Stimulated activated CD4-positive, alpha-beta T cell treated with anti-CD3 and anti-CD28 coated beads, Interleukin-1b, Interleukin-23, amount 100 ng/mL, for 4 hours (primary cell): ENCODE results near the gene RETREG1.
"Not testable (repeated sequence)": the region's sequence is repeated elsewhere in the genome, so short reads cannot be mapped to it uniquely, and the experiment has no call there.

Experiments
- DNase-seq, 2 donors: peaks; one replicate each; pipeline ENCODE4 v3.0.0-alpha.2; 2020; ENCODE audit warnings: low read depth in 2 of 2

Gene RETREG1

DNA sequence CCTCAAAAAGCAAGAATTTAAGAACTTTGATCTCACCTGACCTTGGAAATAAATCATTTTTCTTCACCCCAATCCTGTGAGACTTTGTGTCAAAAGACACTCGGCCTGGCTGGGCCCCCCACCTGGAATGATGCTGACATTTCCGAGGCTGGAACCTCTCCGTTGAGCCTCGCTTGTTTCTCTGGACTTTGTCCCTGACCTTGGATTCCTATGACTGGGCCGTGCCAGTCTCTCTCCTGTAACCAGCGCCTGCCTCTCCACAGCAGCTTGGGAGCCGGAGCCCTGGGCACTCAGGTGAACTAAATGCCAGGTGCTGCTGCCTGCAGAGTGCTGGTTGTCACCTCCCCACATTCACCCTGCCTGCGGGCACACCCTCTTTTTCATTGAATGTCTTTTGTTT is 62.7 kb downstream of the RETREG1 start:
- DNase-seq: no peak

DNA sequence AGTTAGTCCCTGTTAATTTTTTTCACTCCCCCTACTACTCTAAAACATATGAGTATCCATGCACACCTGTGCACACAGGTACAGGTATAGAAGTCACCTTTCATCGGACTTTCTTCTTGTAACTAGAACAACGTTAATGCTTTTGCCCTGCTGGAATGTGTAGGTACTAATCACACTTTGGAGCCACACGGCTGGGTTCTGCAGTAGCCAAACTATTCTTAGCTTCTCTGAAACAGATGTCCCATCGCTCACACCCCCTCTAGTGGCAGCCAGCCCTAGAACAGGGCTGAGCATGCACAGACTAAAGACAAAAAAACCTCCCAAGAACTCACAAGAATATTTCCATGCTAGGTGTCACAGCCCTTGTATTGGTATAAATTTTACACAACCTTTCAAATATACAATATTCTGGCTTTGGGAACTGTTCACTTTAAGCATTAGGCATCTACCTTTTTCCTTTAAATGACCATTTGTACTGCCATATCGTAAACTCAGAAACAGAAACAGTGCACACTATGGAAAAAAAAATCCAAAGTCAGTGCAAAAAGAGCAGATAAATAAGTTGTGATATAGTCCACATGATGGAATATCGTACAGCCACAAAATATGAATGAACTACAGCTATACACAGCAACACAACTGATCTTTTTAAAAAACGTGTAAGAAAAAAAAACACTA is 64.0 kb downstream of the RETREG1 start:
- DNase-seq: peak; percentile 30 to 46

DNA sequence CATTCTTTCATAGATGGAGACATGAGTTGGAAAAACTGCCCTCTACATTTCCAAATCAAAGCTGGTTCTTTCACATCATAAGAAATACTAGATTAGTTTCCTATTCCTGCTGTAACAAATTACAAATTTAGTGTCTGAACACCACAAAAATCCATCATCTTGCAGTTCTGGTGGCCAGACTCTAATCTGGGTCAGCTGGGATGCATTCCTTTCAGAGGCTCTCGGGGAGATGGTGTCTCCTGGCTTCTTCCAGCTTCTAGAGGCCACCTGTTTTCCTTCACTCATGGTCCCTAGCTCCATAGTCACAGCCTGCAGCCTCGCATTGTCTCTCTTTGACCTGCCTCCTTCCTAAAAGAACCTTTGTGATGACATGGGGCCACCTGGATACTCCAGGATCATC is 65.2 kb downstream of the RETREG1 start:
- no peak for DNase-seq

DNA sequence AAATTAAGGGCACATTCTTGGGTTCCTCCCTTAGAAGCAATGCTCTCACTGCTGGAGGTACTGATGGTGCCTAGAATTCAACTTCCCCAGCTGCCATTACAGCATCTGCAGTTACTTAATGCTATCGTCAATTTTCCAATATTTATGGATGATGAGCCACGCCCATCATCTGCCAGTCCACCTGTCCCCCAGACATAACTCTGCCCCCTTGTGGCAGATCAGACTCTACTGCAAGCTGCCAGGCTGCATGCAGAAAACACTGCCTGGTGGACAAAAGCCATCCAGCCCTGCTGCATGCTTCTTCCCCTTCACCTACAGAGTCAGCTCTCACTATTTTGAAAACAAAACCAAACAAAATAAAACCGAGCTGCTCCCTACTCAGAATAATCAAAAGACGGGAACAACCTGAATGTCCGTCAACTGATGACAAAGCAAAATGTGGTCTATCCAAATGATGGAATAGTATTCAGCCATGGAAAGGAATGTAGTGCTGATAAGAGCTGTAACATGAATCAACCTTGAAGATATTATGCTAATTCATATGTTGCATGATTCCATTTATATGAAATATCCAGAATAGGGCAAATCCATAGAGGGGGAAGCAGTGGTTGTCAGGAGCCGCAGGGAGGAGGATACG is 66.4 kb downstream of the RETREG1 start:
- peak in 1 of 2 donors; percentile 2 for DNase-seq

DNA sequence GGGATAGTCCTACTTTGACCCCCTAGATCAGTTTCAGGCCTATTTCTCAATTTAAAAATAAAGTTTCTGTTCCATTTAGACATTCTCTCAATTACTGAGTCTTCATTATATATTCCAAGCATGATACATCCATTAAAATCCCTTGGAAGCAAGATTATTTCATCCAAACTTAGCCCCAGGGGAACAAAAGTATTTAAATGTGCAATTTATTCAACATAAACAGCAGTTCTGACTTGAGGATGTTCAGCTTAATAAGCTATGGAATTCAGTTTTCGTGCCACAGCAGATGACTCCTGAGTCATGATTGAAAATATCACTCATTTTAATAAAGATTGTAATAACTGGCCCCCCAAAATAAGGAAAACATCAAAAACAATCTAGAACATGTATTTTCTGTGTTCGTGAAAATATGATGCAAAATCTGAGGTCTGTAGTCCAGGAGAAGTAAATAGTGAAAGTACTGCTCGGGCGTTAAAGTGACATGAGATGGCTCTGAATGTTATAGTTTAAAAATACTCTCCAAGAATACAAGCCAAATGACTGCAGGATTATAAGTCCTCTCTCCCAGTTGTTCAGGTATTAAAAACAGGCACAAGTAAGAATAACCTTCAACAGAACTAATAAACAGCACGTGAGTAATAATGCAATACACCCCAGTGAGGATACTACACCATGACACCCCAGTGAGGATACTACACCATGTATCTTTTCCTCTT is 67.1 kb downstream of the RETREG1 start:
- no peak for DNase-seq

DNA sequence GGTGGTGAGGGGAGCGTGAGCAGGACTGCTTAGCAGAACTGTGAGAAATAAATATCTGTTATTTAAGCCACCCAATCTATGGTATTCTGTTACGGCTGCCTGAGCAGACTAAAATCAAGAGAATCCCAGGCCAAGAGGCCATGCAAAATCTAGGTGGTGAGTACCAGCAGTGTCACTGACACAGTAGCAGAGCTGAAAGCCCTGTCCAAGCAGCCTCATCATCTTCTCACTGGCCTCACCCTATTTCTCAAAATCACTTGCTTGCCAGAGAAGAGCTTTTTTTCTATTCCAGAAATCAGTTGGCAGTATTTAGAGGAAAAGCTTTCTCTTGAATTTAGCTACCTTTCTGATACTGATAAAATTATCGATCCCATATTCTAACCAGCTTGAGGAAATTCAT is 68.0 kb downstream of the RETREG1 start:
- no peak for DNase-seq

DNA sequence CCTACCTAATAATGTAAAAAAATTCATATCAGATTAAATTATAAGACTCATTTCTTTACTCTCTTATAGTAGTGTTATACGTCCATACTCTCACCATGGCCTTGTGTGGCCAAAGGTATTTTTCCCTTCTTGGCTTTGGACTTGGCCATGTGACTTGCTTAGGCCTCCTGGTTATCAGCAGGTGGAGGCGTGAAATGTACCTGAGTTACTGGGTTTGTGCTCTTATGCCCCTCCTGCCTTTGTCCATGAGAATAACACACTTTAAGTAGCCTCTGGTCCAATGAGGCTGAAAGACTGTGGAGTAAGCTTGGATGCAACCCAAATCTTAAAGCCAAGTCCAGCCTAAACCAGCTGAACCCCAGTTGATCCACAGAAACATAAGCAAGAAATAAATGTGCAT is 68.7 kb downstream of the RETREG1 start:
- DNase-seq: no peak

DNA sequence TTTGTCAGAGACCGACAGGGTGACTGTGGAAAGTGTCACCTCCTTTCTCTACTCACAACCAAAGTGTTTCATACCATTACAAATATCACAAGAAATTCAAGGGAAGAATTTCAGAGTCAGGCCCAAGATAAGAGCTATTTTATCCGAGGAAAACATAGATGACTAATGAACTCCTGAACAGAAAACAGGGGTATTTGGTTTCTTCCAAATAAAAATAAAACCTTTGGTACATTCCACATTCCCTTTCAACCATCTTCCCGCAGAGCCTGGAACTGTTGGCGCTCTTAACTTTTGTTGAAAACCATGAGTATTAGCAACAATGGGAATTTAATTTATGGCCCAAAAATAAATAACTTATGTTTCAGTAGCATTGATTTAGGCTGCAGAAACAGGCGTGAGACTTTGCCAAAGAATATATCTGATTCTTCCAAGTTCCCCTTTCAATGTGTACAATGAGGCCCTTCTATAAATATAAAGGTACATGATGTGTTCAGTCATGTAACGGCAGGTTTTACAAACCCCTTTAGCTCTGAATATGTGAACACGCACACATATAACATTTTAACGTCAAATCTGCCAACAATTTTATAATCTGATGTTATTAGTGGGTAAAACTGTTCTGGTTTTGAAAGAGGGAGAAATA is 69.5 kb downstream of the RETREG1 start:
- no peak for DNase-seq

DNA sequence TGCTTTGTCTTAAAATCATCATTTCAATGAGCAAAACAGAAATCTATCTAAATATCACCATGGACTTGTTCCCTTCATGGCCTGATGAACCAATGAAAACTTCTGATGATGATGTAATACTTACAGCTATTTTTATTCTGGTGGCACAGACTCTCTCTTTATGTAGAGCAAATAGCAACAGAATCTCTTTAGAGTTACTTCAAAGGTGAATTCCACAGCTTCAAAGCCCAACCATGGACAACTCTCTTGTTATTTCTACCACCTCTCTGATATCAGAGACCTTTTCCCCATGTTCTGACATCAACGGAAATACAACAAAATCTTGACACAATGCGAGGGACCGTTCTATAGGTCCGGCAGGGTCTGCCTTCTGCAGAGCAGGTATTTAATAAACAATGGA is 70.1 kb downstream of the RETREG1 start:
- DNase-seq: no peak

DNA sequence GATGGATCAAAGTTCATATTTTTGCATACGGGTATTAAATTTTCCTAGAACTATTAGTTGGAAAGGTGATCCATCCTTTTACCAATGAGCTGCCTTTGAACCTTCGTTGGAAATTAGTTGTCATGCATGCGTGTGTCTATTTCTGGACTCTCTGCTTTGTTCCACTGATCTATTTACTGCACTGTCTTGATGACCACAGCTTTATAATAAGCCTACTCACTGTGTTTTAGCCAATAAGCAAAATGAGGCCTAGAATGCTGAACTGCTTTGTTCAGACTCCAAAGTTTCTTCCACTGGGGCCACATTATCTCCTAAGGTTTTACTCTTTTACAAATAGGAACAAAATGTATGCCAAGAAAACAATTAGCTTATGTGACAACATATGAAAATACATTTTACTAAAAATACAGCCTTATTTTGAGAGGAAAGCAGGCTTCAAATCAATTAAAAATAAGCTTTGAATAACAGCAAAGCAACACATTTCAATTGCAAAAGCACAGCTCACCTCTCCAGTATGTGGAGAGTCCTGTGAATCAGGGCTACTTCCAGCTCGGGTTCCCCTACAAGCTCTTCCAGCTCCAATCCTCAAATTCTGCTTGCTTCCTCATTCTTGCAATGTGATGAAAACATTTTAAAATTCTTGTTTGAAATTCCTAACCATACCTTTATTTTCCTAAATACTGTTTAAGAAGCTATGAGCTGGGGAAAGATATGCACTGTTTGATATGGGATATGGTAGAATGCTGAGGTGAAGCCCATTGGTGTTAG is 72.0 kb downstream of the RETREG1 start:
- no peak for DNase-seq

DNA sequence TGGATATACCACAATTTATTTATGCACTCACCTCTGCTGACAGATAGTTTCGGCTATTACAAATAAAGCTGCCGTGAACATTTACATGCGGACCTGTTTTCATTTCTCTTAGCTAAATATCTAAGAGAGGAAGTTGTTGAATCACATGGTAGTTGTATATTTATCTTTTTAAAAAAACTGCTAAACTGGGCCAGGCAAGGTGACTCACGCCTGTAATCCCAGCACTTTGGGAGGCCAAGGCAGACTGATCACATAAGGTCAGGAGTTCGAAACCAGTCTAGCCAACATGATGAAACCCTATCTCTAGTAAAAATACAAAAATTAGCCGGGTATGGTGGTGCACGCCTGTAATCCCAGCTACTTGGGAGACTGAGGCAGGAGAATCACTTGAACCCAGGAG is 73.6 kb downstream of the RETREG1 start:
- DNase-seq: not testable (repeated sequence)

DNA sequence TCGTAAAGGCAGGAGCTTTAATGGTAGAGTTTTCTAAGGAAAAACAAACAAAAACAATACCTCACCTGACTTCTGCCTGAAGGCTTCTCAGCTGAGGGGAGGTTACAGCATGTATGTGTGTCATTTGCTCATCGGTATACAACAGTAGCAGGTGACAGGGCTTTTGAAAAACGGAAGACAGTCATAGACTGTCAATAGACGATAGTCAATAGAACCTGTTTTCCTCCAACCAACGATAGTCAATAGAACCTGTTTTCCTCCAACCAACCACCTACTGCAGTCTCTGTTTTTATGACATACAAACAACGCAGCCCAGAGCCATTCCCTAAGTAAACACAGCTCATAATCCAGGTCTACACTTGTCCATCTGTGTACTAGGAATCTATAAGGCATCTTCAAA is 74.6 kb downstream of the RETREG1 start:
- DNase-seq: no peak

DNA sequence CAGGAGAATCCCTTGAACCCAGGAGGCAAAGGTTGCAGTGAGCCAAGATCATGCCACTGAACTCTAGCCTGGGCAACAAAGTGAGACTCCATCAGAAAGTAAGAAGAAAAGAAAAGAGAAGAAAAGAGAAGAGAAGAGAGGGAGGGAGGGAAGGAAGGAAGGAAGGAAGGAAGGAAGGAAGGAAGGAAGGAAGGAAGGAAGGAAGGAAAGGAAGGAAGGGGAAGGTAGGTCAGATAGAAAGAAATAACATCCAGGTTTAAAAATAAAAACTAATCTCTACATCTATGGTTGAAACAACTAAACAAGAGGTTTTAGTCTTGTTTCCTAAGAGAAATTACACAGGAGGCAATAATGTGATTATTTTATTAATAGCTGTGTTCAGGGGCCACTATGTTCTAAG is 75.2 kb downstream of the RETREG1 start:
- not testable (repeated sequence) for DNase-seq

DNA sequence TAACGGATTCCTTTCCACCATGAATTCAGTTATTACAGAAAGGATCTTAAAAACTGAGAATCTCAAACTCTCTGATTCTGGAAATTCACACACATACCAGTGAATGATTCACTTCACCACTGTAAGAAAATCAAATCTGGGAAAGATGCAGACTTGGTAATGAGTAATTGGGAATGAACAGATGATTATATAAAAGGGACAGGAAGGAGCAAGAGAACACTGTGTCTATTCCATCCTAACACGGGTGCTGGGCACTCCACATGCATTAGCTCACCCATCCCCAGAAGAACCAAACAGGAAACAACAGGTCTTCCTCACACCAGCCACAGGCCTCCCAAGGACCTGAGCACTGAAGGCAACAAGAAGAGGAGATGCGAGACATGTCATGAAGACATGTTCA is 76.4 kb downstream of the RETREG1 start:
- DNase-seq: no peak

DNA sequence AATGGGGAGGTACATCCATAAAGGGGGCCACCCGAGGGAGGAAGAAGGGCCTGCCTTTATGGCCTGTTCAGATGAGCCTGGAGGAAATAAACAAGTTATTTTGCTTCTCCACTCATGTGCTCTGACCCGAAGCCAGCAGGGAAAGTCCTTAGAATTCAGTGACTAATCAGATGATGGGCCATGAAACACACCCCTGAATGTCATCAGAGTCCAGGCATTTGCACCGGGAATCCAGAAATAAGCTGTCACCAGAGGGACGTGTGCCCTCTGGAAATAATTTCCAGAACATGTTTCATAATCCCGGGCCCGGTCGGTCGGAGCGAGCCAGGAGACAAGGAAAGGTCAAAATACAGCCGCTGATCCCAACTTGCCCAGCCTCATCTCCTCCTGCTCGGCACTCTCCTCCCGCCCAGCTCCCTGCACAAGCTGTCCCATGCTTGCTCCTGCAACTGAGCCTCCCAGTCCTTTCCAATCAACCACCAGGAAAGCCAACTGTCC is 77.6 kb downstream of the RETREG1 start:
- DNase-seq: no peak

DNA sequence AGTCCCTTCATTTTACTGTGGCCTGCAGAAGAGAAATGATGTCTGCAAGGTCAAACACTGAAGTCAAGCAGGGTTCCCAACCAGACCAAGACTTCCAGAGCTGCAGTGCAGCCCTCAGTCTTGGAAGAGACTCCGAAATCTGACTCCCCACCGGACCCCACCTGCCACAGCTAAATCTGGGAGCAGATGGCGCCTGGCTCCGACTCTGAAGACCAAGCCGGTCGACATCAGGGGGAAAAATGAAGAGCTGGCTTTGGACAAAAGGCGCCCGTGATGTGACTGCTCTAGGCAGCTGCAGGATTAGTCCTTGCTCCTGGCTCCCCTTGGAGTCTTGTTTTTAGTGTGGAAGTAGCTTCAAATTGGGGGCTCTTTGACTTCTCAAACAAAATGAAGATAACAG is 78.8 kb downstream of the RETREG1 start:
- DNase-seq: no peak

DNA sequence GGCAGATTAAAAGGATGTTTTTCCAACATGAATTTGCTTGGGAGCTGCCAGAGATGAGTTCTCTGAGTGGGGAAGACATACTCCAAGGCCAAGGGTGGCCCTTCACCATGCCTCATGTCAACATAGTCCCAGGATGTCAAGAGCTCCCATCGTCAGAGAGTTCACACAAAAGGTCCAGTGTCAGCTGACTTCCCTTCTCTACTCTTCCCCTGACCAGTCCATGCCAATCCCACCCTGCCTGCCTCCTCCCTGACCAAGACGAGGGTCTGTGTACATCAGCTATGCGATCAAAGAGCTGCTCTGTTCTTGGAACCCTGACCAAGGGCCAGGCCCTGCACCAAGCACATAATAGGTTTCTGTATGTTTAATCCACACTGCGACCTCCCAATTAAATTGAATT is 80.0 kb downstream of the RETREG1 start:
- DNase-seq: no peak

DNA sequence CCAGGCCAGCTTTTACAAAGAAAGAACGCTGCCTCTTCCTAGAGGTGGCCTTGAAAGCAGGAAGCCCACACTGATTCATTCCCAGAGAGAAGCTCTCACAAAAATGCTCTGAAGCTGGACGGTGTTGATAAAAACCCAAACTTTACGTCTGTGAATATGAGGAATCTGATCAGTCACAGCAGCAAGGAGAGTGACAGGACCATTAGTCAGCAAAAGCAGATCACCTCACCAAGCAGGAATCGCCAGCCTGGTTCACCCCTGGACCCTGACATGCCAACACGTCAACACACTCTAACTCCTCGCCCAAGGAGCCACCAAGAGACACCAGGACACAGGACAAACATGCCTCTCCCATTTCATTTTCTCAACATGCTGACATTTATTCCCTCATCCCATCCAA is 80.6 kb downstream of the RETREG1 start:
- DNase-seq: no peak

DNA sequence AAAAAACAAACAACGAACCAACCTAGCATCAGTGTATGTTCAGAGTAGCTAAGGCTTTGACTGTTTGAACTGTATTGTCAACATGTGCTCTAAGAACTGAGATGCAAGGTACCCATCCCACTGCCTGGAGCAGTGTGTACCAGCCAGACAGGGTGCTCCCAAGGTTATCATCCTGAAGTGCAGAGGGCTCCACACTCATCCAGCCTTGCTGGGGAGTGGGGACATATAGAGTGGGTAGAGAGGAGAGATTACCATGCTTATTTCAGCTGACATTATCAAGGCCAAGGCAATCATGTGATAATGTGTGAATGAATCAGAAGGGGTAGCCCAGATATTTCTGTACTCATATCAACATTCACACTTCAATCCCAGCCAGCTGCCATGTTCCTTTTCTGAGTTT is 82.5 kb downstream of the RETREG1 start:
- DNase-seq: no peak

DNA sequence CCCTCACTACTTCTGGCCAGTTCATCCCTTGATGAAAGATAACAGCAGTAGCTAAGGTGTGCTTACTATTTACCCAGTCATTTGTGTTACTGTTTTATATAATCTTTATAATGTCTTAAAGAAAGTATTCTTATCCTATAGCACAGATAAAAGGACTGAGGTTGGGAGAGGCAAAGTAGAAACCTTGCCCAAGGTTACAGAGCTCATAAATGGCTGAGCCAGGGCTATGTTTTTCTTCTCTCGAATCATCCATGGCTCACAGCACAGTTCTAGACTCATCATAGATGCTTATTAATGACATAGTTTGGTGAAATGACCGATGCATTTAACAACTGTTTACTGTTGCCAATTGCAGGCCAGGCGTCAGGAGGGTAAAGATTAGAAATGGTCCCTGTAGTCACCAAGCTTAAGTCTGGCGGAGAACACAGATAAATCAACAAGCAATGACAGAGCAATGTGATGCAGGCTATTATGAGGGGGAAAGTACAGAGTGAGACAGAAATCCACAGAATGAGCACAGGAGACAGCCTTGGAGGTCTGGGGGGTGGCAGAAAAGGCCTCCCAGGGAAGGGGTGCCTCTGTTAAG is 85.6 kb downstream of the RETREG1 start:
- no peak for DNase-seq

DNA sequence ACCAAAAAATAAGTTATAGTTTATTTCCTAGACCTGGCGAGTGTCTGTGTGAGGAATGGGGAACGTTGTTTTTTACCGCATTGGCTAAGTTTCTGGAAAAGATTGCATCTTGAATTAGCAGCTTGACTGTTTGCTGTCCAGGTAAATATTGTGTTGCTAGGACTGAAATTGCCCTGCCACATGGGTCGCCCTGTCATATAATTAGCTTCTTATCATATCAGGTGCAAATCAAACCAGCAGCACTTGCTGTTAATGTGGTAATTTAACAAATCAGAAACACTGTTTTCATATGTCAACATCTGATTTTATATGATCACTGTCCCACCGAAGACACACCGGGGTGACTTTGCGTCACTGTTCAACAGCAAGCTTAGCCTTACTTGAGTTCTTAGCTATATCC is 87.5 kb downstream of the RETREG1 start:
- no peak for DNase-seq
